GM19025 (cell line): ENCODE measurements around the gene FAM107B.
"Not testable (repeated sequence)": the region's sequence is repeated elsewhere in the genome, so short reads cannot be mapped to it uniquely, and the experiment has no call there.

Source experiments
- ATAC-seq: cut with Tn5 transposase; IDR thresholded peaks from one replicate; pipeline ENCODE4 v1.9.1; 2021; ENCODE audit warnings: mild to moderate bottlenecking, low read depth, moderate library complexity; ENCODE audit not compliant: unreplicated experiment

Gene FAM107B

GRCh38 chr10:14774797-14775196 lies at the start of gene FAM107B:
TSS of gene FAM107B (minus strand) at chr10:14774897. CDS start at chr10:14774663, 234 bp downstream.
- no peak for ATAC-seq

GRCh38 chr10:14823966-14824365 lies 49.3 kb upstream of the FAM107B start:
- ATAC-seq = no peak

- ATAC-seq = no peak
Observed at GRCh38 chr10:14822879-14823755, 48.4 kb upstream of the FAM107B start.

- no peak for ATAC-seq
Observed at GRCh38 chr10:14821635-14822375, 47.1 kb upstream of the FAM107B start.

GRCh38 chr10:14820775-14821154 lies 46.1 kb upstream of the FAM107B start:
- no peak for ATAC-seq

- ATAC-seq = no peak
Observed at GRCh38 chr10:14820010-14820774, 45.5 kb upstream of the FAM107B start.

GRCh38 chr10:14816717-14817116 lies 42.0 kb upstream of the FAM107B start:
- not testable (repeated sequence) for ATAC-seq

- ATAC-seq = no peak
Observed at GRCh38 chr10:14815681-14816080, 41.0 kb upstream of the FAM107B start.

- ATAC-seq = no peak
Observed at GRCh38 chr10:14812271-14812670, 37.6 kb upstream of the FAM107B start.

GRCh38 chr10:14810969-14811953 lies 36.6 kb upstream of the FAM107B start:
- ATAC-seq = no peak

- ATAC-seq = no peak
Observed at GRCh38 chr10:14806318-14806717, 31.6 kb upstream of the FAM107B start.

- no peak for ATAC-seq
Observed at GRCh38 chr10:14803827-14804226, 29.1 kb upstream of the FAM107B start.

- no peak for ATAC-seq
Observed at GRCh38 chr10:14801723-14802122, 27.0 kb upstream of the FAM107B start.

GRCh38 chr10:14800397-14800796 lies 25.7 kb upstream of the FAM107B start:
- ATAC-seq = no peak

- ATAC-seq = no peak
Observed at GRCh38 chr10:14798636-14799035, 23.9 kb upstream of the FAM107B start.

GRCh38 chr10:14787938-14788337 lies 13.2 kb upstream of the FAM107B start:
- no peak for ATAC-seq

- ATAC-seq = no peak
Observed at GRCh38 chr10:14784459-14785055, 9.9 kb upstream of the FAM107B start.

GRCh38 chr10:14782691-14783363 lies 8.1 kb upstream of the FAM107B start:
- ATAC-seq = no peak

GRCh38 chr10:14781763-14782162 lies 7.1 kb upstream of the FAM107B start:
- no peak for ATAC-seq
